Neuron (in vitro differentiated cells): Measurements from ENCODE around the gene PLEKHG1.

Experiments
- H2AFZ ChIP-seq: one replicate; pipeline ENCODE4 v1.6.1; 2013; ENCODE audit warnings: low read depth, mild to moderate bottlenecking, inconsistent platforms, low read length, moderate library complexity
- H3K27me3 ChIP-seq: one replicate; pipeline ENCODE4 v1.6.1; 2013; ENCODE audit warnings: low read length; ENCODE audit not compliant: insufficient read depth
- H3K36me3 ChIP-seq: one replicate; pipeline ENCODE4 v1.6.1; 2013; ENCODE audit warnings: low read length; ENCODE audit not compliant: insufficient read depth
- H3K4me1 ChIP-seq: one replicate; pipeline ENCODE4 v1.6.1; 2013; ENCODE audit warnings: low read length; ENCODE audit not compliant: insufficient read depth
- H3K4me3 ChIP-seq: 2 replicates; pipeline ENCODE4 v1.5.1; 2013; ENCODE audit warnings: mild to moderate bottlenecking, low read length, moderate library complexity
- H3K9me3 ChIP-seq: one replicate; pipeline ENCODE4 v1.6.1; 2013; ENCODE audit warnings: low read length

PLEKHG1 gene

GRCh38 chr6:150615967-150616366 lies 16.3 kb downstream of the PLEKHG1 start:
- Histone ChIP-seq H3K4me3 (no peak overlapping the region), H3K27me3 (no peaks in the 10 kb centered on the region), H3K9me3 (no peaks in the 10 kb centered on the region), H2AFZ (no peak overlapping the region), H3K4me1 (peaks cover 23% of the 10 kb centered on the region), H3K36me3 (no peaks in the 10 kb centered on the region)

GRCh38 chr6:150616586-150616985 lies 16.9 kb downstream of the PLEKHG1 start:
- Histone ChIP-seq H3K36me3 (no peaks in the 10 kb centered on the region), H2AFZ (no peak overlapping the region), H3K4me3 (no peak overlapping the region), H3K4me1 (peaks cover 23% of the 10 kb centered on the region), H3K27me3 (no peaks in the 10 kb centered on the region), H3K9me3 (no peaks in the 10 kb centered on the region)

DNA sequence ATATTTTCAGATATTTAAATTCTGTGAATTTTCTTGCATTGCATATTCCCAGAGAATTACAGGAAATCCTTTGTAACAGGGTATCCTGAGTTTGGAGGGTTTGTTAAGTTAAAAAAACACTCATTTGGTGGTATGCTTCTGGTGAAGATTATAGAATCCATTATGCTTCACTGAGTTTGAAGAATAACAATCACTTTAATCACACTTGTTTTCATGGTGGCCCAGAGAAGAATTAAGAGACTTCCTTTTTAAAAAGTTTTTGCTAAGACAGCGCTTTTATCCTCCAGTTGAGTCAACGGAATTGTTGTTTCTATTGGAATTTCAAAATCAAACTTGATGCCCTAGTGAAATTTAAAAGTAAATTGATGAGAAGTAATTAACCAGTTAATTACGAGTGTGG lies 17.4 kb downstream of the PLEKHG1 start:
- H3K4me3 ChIP-seq: no peak overlapping the region

DNA sequence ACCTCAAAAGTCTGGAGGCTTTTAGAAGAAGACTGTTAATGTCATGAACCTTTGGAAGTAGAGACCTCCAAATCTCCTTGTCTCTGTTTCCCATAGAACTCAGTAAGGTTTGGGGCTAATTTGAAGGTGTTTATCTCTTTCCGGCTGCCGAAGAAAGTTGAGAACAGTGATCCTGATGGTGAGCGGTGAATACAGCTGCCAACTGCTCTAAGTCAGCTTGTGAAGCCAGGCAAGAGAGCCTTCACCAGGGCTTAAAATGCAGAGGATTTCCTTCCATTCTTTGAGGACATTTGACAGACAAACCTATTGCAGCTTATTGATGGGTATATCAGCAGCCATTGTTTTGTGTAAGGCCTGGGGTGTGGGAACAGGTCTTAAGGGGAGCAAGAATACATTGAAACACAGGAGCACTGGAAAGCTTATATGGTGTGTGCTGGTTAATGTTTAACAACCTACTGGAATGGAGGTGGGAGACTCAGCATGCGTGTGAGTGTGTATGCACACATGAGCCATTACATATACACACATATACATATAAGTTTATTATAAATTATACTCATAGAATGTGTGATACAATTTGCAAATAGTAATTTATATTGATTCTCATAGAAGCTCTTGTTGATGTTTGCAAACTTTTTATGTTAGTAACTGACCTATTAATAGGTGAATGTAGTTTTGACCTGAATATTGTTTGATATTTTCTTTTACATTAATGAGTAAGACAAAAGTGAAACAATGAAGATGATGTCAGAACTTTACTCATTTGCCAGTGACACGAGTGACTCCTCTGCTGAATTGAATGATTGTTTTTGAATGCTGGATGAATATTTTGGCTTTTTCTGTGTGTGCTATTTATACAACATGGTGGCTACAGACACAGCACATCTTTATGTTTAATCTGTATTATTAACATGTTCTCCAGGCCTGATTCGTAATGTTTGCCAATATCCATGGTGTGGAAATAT lies 18.1 kb downstream of the PLEKHG1 start:
- Histone ChIP-seq H3K4me3 (no peak overlapping the region), H3K9me3 (peaks cover 2% of the 10 kb centered on the region), H3K4me1 (peaks cover 23% of the 10 kb centered on the region), H3K27me3 (no peaks in the 10 kb centered on the region), H3K36me3 (no peaks in the 10 kb centered on the region), H2AFZ (no peak overlapping the region)

More for the DNA sequence above, 17.4 kb downstream of the PLEKHG1 start:
- H2AFZ ChIP-seq: no peak overlapping the region
- H3K9me3 ChIP-seq: peaks cover 2% of the 10 kb centered on the region
- no peaks in the 10 kb centered on the region for H3K27me3 ChIP-seq
- H3K36me3 ChIP-seq: no peaks in the 10 kb centered on the region
- peaks cover 23% of the 10 kb centered on the region for H3K4me1 ChIP-seq

GRCh38 chr6:150619275-150619674 lies 19.6 kb downstream of the PLEKHG1 start:
- Histone ChIP-seq H2AFZ (no peak overlapping the region), H3K4me1 (peaks cover 23% of the 10 kb centered on the region), H3K4me3 (no peak overlapping the region), H3K9me3 (peaks cover 8% of the 10 kb centered on the region), H3K36me3 (peaks cover 5% of the 10 kb centered on the region), H3K27me3 (no peaks in the 10 kb centered on the region)

GRCh38 chr6:150620244-150620643 lies 20.6 kb downstream of the PLEKHG1 start:
- Histone ChIP-seq H2AFZ (no peak overlapping the region), H3K4me3 (no peak overlapping the region), H3K9me3 (peaks cover 10% of the 10 kb centered on the region), H3K27me3 (no peaks in the 10 kb centered on the region), H3K4me1 (peaks cover 23% of the 10 kb centered on the region), H3K36me3 (peaks cover 5% of the 10 kb centered on the region)

DNA sequence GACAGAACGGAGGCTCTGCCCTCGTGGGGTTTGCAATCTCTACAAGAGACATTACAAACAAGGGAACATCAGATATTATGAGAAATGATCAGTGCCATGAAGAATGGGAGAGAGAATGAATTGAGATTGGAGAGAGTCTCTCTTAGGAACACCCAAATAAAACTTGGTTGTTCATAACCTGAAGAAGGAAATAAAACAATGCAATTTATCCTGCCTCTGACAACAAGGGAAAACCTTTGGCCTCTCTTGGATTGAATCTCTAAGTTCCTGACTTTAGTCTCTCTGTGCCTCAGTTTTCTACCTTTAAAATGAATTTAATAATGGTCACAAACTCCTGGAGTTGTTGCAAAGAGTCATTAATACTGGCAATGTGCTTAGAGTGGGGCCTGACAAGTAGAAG lies 21.1 kb downstream of the PLEKHG1 start:
- H3K4me3 ChIP-seq: no peak overlapping the region
- H2AFZ ChIP-seq: no peak overlapping the region
- H3K4me1 ChIP-seq: peaks cover 23% of the 10 kb centered on the region
- H3K9me3 ChIP-seq: peaks cover 13% of the 10 kb centered on the region
- H3K36me3 ChIP-seq: peaks cover 5% of the 10 kb centered on the region
- H3K27me3 ChIP-seq: no peaks in the 10 kb centered on the region

DNA sequence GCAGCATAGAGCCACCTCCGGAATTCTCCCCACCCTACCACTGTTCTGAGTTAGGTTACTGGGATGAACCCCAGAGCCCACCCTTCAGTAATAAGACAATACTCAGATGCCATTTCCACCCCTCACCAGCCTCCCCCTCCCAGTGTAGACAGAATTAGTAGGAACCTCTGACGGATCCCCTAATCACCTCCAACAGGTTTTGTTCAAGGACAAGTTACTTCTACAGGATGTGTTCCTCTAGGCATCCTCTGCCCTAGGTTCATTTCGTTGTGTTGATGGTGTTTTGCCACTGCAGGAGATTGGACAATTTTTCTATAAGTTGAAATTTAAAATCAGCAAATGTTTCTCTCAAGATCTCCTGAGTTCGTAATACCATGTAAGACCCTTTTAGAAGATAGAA lies 22.8 kb downstream of the PLEKHG1 start:
- peaks cover 14% of the 10 kb centered on the region for H3K4me1 ChIP-seq
- H3K36me3 ChIP-seq: peaks cover 5% of the 10 kb centered on the region

GRCh38 chr6:150622941-150623874 lies 23.5 kb downstream of the PLEKHG1 start:
- Histone ChIP-seq H3K36me3 (peaks cover 5% of the 10 kb centered on the region), H3K4me1 (peaks cover 9% of the 10 kb centered on the region)

More for the DNA sequence above, 22.8 kb downstream of the PLEKHG1 start:
- Histone ChIP-seq H3K27me3 (no peaks in the 10 kb centered on the region), H3K4me3 (no peak overlapping the region), H2AFZ (no peak overlapping the region), H3K9me3 (peaks cover 14% of the 10 kb centered on the region)

GRCh38 chr6:150624191-150624590 lies 24.5 kb downstream of the PLEKHG1 start:
- no peaks in the 10 kb centered on the region for H3K27me3 ChIP-seq
- H3K36me3 ChIP-seq: peaks cover 5% of the 10 kb centered on the region
- H3K4me3 ChIP-seq: no peak overlapping the region
- H2AFZ ChIP-seq: no peak overlapping the region
- peaks cover 6% of the 10 kb centered on the region for H3K4me1 ChIP-seq
- H3K9me3 ChIP-seq: peaks cover 14% of the 10 kb centered on the region

More at GRCh38 chr6:150622941-150623874, 23.5 kb downstream of the PLEKHG1 start:
- H3K9me3 ChIP-seq: peaks cover 14% of the 10 kb centered on the region
- H3K27me3 ChIP-seq: no peaks in the 10 kb centered on the region
- no peak overlapping the region for H3K4me3 ChIP-seq
- H2AFZ ChIP-seq: no peak overlapping the region

GRCh38 chr6:150625927-150626326 lies 26.2 kb downstream of the PLEKHG1 start:
- H3K36me3 ChIP-seq: peaks cover 5% of the 10 kb centered on the region
- no peaks in the 10 kb centered on the region for H3K4me1 ChIP-seq
- H3K27me3 ChIP-seq: no peaks in the 10 kb centered on the region
- H3K9me3 ChIP-seq: peaks cover 14% of the 10 kb centered on the region
- H3K4me3 ChIP-seq: no peak overlapping the region
- no peak overlapping the region for H2AFZ ChIP-seq

DNA sequence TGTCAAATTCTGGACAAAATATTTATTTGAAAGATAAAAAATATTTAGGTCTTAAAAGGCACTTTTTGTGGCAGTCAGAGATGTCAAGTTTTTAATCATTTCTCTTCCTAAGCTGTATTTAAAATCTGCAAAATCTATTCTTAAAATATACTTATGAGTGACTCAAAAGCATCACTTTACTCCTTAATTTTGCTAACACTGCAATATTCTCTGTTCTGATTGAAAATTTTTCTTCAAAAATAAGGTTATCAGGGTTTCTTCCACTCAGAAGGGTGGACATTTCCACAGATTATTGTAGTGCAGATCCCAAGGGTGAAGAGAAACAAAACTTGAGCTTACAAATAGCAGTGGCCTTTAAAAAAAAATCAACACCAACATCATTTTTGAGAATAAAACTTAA lies 27.5 kb downstream of the PLEKHG1 start:
- H3K9me3 ChIP-seq: peaks cover 12% of the 10 kb centered on the region
- H3K4me1 ChIP-seq: no peaks in the 10 kb centered on the region

DNA sequence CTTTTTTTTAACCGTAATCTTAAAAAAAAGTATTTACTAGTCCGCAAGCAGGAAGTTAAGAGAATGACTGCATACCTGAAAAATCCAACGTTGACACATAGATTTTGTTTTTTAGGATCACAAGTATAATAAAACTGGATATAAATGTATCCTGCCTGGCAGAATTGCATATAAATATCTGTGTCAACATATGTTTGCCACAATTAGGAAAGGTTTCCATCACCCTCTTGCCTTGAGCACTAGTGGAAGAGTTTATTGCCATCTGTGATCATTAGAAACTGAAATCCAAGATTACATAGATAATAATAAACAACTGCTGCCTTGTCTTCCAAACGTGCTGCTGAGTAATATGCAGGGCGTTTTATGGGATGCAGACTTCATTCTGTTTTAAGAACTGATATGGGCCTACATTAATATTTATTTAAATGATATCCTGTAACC lies 27.9 kb downstream of the PLEKHG1 start:
- peaks cover 12% of the 10 kb centered on the region for H3K9me3 ChIP-seq
- H3K4me3 ChIP-seq: no peak overlapping the region
- H3K27me3 ChIP-seq: no peaks in the 10 kb centered on the region
- H3K36me3 ChIP-seq: peaks cover 5% of the 10 kb centered on the region
- H2AFZ ChIP-seq: no peak overlapping the region
- no peaks in the 10 kb centered on the region for H3K4me1 ChIP-seq

More for the DNA sequence above, 27.5 kb downstream of the PLEKHG1 start:
- no peaks in the 10 kb centered on the region for H3K27me3 ChIP-seq
- H3K4me3 ChIP-seq: no peak overlapping the region
- peaks cover 5% of the 10 kb centered on the region for H3K36me3 ChIP-seq
- H2AFZ ChIP-seq: no peak overlapping the region
